Measurements from ENCODE around the gene ZDHHC7. TPM values are rescaled to one million over a fixed set of nuclear protein-coding genes. Genes with fewer than 3 reads are reported as not detected.
A peak's percentile ranks its signal among the peaks of the same experiment; 100 is the strongest.

ZDHHC7 gene
- total and polyA plus RNA-seq, 5 experiments from 2014 or later: 28.8 to 45.3 (median 32.5) TPM

DNA sequence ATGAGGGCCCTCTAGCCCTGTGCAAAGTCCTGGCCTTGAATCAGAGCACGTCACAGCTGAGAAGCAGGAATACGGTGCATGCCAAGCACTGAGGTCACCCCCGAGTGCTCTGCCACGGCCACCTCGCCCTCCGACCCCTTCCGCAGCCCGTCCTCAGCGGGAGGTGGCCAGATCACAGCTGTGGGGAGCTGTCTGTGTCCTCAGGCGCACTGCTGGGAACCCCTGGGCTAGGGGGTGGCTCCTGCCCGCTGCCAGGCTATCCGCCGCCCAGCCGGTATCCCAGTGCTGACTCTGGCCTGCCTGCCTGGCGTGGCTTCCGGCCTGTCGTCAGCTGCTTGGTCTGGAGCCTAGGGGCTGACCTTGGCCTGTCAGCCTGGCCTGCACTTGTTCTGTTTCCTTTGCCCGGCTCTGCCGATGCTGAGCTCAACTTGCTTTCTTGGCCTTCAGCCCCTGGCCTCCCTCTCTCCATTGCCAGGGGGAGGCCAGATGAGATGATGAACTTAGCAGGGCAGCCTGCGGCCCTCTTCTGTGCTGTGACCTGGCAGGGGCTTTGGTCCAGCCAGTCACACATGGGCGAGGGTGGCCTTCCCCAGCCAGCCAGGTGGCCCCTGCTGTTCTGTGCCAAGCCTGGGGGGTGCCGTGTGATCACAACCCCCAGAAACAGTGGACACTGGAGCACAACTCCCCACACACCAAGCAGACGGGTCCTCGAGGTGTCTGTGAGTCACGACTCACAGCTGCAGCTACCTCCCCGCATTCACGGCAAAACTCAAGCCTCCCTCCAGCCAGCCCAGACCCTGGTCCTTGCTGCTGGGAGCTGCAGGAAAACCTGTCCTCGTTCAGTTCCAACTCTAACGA lies 77.3 kb downstream of the ZDHHC7 start:
- POLR2A ChIA-PET: interaction anchor here (0.6 kb wide), 1 partner anchor 60 kb away, joined by 5 read pairs; no protein-coding TSS in a partner anchor
- no peaks in the 10 kb centered on the region for H3K9me3 Mint-ChIP-seq
- no peaks in the 10 kb centered on the region for H3K36me3 Mint-ChIP-seq
- no peak for ATAC-seq
- no peak for DNase-seq
- no peak overlapping the region for H3K27ac Mint-ChIP-seq
- H3K4me1 Mint-ChIP-seq: peaks cover 0 to 8% (median 6%) of the 10 kb centered on the region in 4 donors
- no peak overlapping the region for H3K4me3 Mint-ChIP-seq
- peaks cover 0 to 2% (median 0%) of the 10 kb centered on the region in 5 donors for H3K27me3 Mint-ChIP-seq

DNA sequence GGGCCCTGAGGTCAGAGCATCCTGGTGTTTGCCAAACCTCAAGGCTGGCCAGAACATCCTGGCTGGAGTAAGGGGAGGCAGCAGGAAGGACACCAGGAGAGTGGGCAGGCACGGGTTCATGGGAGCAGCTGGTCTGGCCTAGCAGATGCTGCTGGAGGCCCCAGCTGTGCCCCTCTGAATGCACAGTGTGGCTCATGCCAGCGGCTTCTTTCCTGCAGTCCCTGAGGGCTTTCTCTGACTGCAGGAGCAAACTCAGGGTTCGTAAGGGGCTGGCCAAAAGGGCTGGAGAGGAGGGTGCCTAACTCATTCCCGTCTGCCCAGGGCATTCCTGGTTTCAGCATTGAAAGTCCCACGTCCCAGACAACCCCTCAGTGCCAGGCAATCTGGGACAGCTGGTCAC lies 78.7 kb downstream of the ZDHHC7 start:
- POLR2A ChIA-PET: no interaction called here
- ATAC-seq: no peak
- Mint-ChIP-seq H3K4me1 (peaks cover 0 to 8% (median 6%) of the 10 kb centered on the region in 4 donors), H3K27ac (no peak overlapping the region), H3K9me3 (no peaks in the 10 kb centered on the region), H3K36me3 (no peaks in the 10 kb centered on the region), H3K27me3 (peaks cover 0 to under 1% (median 0%) of the 10 kb centered on the region in 5 donors), H3K4me3 (no peak overlapping the region)
- DNase-seq: no peak

DNA sequence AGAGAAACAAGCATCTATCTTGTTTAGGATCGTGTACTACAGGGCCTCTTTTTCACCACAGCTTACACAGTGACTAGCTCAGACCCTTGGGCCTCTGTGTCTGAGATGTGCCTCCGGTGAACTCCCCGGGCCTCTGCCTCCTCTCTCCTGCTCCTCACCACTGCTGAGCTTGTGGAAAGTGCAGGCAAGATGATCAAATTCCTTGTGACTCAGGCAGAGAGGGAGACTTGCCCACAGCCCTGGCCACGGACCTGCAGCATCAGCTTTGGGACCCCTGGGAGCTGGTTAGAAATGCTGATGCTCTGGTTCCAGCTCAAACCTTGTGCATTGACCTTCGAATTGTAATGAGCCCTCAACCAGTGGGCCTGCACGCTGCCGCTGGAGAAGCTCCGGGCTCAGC lies 79.8 kb downstream of the ZDHHC7 start:
- Mint-ChIP-seq H3K4me1 (peaks cover 0 to 8% (median 6%) of the 10 kb centered on the region in 4 donors), H3K4me3 (no peak overlapping the region), H3K27me3 (no peaks in the 10 kb centered on the region), H3K9me3 (no peaks in the 10 kb centered on the region), H3K36me3 (no peaks in the 10 kb centered on the region), H3K27ac (no peak overlapping the region)
- DNase-seq: no peak
- ATAC-seq: no peak
- POLR2A ChIA-PET: no interaction called here

GRCh38 chr16:84931107-84931494 lies 80.2 kb downstream of the ZDHHC7 start:
- no peak overlapping the region for H3K27ac Mint-ChIP-seq
- ATAC-seq: no peak
- POLR2A ChIA-PET: no interaction called here
- no peaks in the 10 kb centered on the region for H3K27me3 Mint-ChIP-seq
- H3K4me1 Mint-ChIP-seq: peaks cover 0 to 8% (median 6%) of the 10 kb centered on the region in 4 donors
- no peaks in the 10 kb centered on the region for H3K9me3 Mint-ChIP-seq
- DNase-seq: no peak
- H3K36me3 Mint-ChIP-seq: no peaks in the 10 kb centered on the region
- H3K4me3 Mint-ChIP-seq: no peak overlapping the region

DNA sequence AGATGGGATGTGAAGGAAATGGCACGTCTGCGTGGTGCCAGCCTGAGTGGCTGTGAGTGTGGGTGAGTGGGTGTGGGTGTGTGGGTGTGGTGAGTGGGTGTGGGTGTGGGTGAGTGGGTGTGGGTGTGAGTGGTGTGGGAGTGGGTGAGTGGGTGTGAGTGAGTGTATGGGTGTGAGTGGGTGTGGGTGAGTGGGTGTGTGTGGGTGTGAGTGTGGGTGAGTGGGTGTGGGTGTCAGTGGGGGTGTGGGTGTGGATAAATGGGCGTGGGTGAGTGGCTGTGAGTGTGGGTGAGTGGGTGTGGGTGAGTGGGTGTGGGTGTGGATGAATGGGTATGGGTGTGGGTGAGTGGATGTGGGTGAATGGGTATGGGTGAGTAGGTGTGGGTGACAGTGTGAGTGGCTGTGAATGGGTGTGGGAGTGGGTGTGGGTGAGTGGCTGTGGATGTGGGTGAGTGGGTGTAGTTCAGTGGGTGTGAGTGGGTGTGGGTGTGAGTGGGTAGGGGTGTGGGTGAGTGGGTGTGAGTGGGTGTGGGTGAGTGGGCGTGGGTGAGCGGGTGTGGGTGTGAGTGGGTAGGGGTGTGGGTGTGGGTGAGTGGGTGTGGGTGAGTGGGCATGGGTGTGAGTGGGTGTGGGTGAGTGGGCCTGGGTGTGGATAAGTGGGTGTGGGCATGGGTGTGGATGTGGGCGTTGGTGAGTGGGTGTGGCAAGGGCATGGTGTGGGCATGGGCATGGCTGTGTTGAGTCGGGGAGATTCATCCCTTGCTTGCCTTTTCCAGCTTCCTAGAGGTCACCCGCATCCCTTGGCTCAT lies 80.8 kb downstream of the ZDHHC7 start:
- ATAC-seq (no peak), DNase-seq (no peak)
- Mint-ChIP-seq H3K9me3 (no peaks in the 10 kb centered on the region), H3K4me1 (peaks cover 0 to 8% (median 6%) of the 10 kb centered on the region in 4 donors), H3K4me3 (no peak overlapping the region), H3K36me3 (no peaks in the 10 kb centered on the region), H3K27me3 (no peaks in the 10 kb centered on the region), H3K27ac (no peak overlapping the region)
- POLR2A ChIA-PET: no interaction called here

- H3K9me3 Mint-ChIP-seq: no peaks in the 10 kb centered on the region
- ATAC-seq: no peak
These were observed 81.7 kb downstream of the ZDHHC7 start for GRCh38 chr16:84929421-84930297.

DNA sequence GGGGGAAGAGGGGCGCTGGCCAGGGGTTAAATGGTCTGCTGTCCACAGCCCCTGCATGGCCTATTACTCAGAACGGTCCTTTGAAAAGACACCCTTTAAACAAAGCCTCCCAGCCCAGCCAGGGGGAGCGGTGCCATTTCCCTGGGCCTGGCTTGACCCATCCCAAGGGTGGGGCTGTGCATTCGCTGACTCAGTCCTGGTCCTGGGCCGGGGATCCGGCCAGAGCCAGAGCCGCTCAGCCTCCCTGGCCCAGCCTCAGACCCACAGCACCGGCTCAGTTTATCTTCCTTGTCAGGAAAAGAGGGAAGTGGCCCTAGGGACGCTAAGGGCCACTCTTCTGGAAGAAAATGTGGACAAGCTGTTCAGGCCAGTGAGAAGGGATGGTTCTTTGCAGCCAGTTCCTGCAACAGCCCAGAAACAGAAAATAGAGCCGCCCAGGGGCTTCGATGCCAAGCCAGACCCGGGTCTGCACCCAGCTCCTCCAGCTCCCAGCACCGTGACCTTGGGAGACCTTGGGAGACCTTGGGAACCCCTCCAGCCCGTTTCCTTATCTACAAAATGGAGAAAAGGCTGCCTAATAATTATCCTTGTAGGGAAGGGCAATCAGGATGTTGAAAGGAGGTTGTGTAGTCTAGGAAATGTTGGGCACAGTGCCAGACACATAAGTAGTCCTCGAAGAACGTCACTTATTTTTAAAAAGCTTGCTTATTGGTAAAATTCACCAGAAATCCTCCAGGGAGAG lies 82.5 kb downstream of the ZDHHC7 start:
- ATAC-seq (no peak), DNase-seq (peak in 1 of 10 donors; percentile 7)
- H3K4me3 Mint-ChIP-seq: no peak overlapping the region
- no peaks in the 10 kb centered on the region for H3K9me3 Mint-ChIP-seq
- peaks cover 0 to 8% (median 6%) of the 10 kb centered on the region in 4 donors for H3K4me1 Mint-ChIP-seq
- H3K27me3 Mint-ChIP-seq: no peaks in the 10 kb centered on the region
- H3K27ac Mint-ChIP-seq: peak overlapping the region in 2 of 10 donors; percentile 51 to 75
- H3K36me3 Mint-ChIP-seq: no peaks in the 10 kb centered on the region
- POLR2A ChIA-PET: no interaction called here

More at GRCh38 chr16:84929421-84930297, 81.7 kb downstream of the ZDHHC7 start:
- peak overlapping the region in 4 of 10 donors; percentile 36 to 75 (median 56) for H3K27ac Mint-ChIP-seq
- POLR2A ChIA-PET: no interaction called here
- H3K36me3 Mint-ChIP-seq: no peaks in the 10 kb centered on the region
- H3K27me3 Mint-ChIP-seq: no peaks in the 10 kb centered on the region
- no peak overlapping the region for H3K4me3 Mint-ChIP-seq
- DNase-seq: peak in 1 of 10 donors; percentile 8
- H3K4me1 Mint-ChIP-seq: peaks cover 0 to 8% (median 6%) of the 10 kb centered on the region in 4 donors

- H3K27ac Mint-ChIP-seq: peak overlapping the region in 1 of 10 donors; percentile 24
- POLR2A ChIA-PET: no interaction called here
- H3K36me3 Mint-ChIP-seq: no peaks in the 10 kb centered on the region
- ATAC-seq (no peak), DNase-seq (peak in 1 of 10 donors; percentile 56)
- H3K4me1 Mint-ChIP-seq: peaks cover 0 to 8% (median 6%) of the 10 kb centered on the region in 4 donors
- H3K4me3 Mint-ChIP-seq: no peak overlapping the region
- no peaks in the 10 kb centered on the region for H3K27me3 Mint-ChIP-seq
- no peaks in the 10 kb centered on the region for H3K9me3 Mint-ChIP-seq
These were observed 83.4 kb downstream of the ZDHHC7 start for GRCh38 chr16:84927621-84928591.

- Mint-ChIP-seq H3K27ac (no peak overlapping the region), H3K4me3 (no peak overlapping the region), H3K36me3 (no peaks in the 10 kb centered on the region), H3K9me3 (no peaks in the 10 kb centered on the region), H3K27me3 (no peaks in the 10 kb centered on the region), H3K4me1 (peaks cover 0 to 8% (median 6%) of the 10 kb centered on the region in 4 donors)
- POLR2A ChIA-PET: no interaction called here
- ATAC-seq (no peak), DNase-seq (no peak)
These were observed 84.9 kb downstream of the ZDHHC7 start for GRCh38 chr16:84926462-84926861.

DNA sequence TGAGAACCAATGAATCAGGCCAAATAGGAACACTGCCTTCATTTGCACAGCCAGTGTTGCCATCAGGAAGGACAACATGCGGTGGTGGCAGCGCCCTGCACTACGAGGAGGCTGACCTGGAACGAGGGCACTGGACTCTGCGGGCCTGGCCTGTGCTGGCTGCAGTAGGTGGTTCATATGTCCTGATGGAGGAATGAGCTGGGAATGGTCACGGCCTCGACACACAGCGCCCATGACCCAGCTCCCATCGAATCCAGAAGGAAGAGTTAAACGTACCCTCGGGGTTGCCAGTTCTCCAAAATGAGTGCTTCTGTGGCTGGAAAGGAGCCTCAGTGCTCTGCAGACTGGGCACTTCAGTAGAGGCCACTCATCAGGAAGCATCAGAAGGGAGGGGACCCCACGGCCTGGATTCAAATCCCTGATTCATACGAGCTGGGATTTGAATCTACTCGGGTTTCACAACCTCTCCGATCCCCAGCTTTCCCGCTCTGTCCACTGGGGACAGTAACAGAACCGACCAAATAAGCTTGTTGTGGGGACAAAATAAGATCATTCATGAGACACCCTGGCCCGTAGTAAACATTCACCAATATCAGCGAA lies 85.5 kb downstream of the ZDHHC7 start:
- DNase-seq: no peak
- H3K4me3 Mint-ChIP-seq: no peak overlapping the region
- POLR2A ChIA-PET: no interaction called here
- no peak overlapping the region for H3K27ac Mint-ChIP-seq
- peaks cover 0 to 8% (median 5%) of the 10 kb centered on the region in 4 donors for H3K4me1 Mint-ChIP-seq
- H3K9me3 Mint-ChIP-seq: no peaks in the 10 kb centered on the region
- peaks cover 0 to under 1% (median 0%) of the 10 kb centered on the region in 5 donors for H3K27me3 Mint-ChIP-seq
- H3K36me3 Mint-ChIP-seq: no peaks in the 10 kb centered on the region
- ATAC-seq: no peak
